ENCODE measurements around the gene PARVB.
A peak's percentile ranks its signal among the peaks of the same experiment; 100 is the strongest.

Gene PARVB

DNA sequence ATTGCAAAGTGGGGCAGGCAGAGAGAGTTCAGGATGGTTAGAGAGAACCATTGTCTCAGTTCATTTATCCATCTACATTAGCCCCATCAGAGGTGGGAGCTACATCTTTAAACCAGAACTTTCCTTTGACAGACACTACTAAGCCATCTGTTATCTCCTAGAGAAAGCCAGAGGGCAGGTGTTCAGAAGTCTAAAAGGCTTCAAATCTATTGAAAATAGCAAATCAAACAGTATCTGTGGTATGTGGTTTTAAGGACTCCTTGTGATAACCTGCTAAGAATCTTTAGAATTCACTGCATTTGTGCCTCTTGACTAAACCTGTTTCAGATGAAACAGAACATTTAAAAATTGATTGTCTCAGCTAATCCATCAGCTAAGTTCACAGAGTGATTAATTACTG lies 112.7 kb downstream of the PARVB start:
- no peak for DNase-seq (ENCODE audit: low spot score)

DNA sequence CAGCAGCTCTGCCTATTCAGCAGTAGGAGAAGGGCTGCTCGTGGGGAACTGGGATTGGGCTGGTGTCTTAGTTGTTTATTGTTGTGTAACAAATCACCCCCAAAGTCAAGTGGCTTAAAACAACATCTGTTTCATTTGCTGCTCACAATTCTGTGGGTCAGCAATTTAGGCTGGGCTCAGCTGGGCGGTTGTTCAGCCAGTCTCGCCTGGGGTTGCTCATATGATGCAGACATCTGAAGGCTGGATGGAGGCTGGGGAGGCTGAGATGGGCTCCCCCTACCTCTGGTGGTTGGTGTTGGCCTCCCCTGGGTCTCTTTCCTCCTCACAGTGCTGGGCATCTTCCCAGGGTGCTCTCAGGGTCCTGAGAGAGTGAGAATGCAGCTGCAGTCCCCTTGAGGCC lies 113.3 kb downstream of the PARVB start:
- DNase-seq (ENCODE audit: low spot score) = no peak

- DNase-seq (ENCODE audit: low spot score) = no peak
Measured at GRCh38 chr22:44139773-44140172, 115.7 kb downstream of the PARVB start.

- no peak for DNase-seq (ENCODE audit: low spot score)
Measured at GRCh38 chr22:44142421-44143104, 118.5 kb downstream of the PARVB start.

GRCh38 chr22:44143105-44143474 lies 119.0 kb downstream of the PARVB start:
- DNase-seq (ENCODE audit: low spot score) = no peak

GRCh38 chr22:44143579-44143978 lies 119.5 kb downstream of the PARVB start:
- DNase-seq (ENCODE audit: low spot score) = no peak

DNA sequence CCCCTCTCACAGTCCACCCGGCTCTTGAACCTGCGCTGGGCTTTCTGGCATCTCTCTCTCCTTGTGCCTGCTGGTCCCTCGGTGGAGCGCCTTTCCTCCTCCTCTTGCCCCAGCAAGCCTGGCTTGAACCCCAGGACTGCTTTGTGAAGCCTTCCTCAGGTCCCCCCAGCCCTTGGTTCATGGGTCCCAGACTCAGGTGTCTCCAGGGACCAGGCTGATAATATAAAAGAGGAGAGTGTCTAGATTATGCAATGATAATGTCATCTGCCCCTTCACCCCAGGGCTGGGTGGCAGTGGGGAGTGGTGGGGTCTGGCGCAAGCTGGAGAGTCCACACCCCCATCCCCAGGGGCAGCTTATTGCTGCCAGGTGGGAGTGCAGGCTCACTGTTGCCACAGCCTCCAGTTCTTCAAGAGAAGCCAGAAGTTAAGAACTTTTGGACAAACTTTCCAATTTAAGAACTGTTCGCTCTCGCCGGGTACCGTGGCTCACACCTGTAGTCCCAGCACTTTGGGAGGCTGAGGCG lies 120.0 kb downstream of the PARVB start:
- no peak for DNase-seq (ENCODE audit: low spot score)

- DNase-seq (ENCODE audit: low spot score) = no peak
Measured at GRCh38 chr22:44145544-44145943, 121.4 kb downstream of the PARVB start.

DNA sequence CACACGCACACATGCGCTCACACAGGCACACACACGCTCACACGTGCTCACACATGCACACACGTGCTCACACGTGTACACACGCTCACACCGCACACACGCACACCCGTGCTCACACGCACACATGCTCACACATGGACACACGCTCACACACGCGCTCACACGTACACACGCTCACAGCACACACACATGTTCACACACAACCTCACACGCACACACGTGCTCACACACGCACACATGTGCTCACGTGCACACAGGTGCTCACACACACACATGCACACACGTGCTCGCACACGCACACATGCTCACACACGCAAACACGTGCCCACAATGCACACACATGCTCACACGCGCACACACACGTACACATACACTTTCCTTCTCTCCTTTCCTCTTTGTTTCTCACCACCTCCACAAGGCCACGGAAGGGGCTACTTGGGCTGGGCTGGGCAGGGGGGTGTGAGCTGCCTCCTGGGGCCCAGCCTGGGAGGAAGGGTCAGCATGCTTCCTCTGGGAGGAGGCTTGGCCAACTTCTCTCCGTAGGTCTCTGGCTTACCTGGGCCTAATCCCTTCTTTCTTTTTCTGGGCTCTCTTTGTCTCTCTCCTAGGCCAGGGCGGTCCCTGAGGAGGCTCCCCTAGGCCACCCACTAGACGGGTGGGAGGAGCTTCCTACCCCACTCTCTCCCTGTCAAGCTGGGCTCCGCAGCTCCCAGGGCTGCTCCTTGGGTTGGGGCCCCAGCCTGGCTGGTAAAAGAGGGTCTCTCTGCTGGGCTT lies 122.2 kb downstream of the PARVB start:
- DNase-seq (ENCODE audit: low spot score) = no peak

DNA sequence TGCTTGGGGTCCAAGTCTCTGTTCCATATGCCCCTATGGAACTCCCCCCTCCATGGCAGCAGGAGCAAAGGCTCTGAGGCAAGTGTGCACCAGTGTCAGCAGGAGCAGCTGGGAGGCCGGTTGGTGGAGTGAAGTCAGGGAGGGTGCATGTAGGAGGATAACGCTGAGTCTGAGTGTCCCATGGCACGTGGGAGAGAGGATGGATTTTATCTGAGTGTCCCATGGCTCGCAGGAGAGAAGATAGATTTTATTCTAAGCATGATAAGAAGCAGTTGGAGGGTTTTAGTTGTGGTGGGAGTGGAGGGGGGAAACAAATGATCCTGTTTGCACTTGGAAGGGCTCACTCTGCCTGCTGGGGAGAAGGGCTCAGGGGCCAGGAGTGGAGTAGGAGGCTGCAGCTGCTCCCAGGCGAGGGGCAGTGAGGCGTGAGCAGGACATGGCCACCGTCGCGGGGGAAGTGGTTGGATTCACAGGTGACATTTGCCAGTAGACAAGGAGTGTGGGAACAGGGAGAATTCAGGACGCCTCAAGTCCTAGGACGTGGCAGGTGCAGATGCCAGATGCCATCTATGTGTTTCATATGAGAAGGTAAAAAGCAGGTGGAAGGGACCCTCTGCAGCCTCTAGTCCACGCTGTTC lies 123.0 kb downstream of the PARVB start:
- DNase-seq (ENCODE audit: low spot score) = no peak

- no peak for DNase-seq (ENCODE audit: low spot score)
Measured at GRCh38 chr22:44147821-44148574, 123.9 kb downstream of the PARVB start.

GRCh38 chr22:44151676-44152075 lies 127.6 kb downstream of the PARVB start:
- peak; percentile 92 for DNase-seq (ENCODE audit: low spot score)

DNA sequence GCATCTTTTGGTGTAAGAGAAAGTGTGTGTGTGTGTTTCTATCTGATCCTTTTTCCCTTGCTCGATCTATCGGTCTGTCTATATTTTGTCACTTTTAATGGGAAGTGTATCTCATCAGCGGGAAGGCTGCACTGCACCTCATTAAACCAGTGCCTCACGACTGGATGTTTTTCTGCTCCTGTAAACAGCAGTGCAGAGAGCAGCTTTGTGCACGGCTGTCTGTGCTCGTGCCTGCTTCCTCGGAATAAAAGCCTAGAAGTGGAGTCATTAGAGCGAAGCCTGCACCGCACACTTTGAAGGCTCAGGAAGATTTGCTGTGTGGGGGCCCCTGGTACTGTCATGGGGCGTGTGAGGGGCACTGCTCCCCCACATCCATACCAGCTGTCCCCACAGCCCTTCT lies 129.6 kb downstream of the PARVB start:
- DNase-seq (ENCODE audit: low spot score) = no peak

DNA sequence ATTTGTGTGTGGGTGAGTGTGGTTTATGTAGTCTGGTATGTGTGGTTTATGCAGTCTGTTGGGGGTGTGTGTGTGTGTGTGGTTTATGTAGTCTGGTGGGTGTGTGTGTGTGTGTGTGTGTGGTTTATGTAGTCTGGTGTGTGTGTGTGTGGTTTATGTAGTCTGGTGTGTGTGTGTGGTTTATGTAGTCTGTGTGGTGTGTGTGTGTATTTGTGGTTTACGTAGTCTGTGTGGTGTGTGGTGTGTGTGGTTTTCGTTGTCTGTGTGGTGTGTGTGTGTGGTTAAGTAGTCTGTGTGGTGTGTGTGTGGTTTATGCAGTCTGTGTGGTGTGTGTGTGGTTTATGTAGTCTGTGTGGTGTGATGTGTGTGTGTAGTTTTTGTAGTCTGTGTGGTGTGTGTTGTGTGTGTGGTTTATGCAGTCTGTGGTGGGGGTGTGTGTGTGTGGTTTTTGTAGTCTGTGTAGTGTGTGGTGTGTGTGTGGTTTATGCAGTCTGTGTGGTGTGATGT lies 130.4 kb downstream of the PARVB start:
- no peak for DNase-seq (ENCODE audit: low spot score)

- no peak for DNase-seq (ENCODE audit: low spot score)
Measured at GRCh38 chr22:44155115-44155514, 131.0 kb downstream of the PARVB start.

- no peak for DNase-seq (ENCODE audit: low spot score)
Measured at GRCh38 chr22:44157916-44158618, 134.0 kb downstream of the PARVB start.

DNA sequence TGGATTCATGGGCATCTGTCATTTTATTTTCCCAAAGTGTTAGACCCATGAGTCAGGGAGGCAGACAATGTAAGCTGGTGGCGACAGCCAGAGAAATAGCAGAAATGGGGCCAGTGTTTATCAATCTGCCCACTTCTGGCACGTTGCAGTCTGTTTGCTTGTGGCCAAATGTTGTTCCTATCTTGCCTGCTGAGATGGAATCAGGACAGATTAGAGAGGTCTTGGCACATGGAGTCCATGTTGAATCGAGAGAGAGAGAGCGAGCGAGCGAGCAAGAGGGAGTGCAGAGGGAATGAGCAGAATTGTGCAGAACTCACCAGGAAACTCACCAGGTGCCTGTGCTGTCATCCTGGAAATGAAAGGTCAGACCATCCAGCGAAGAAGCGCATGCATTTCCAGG lies 134.7 kb downstream of the PARVB start:
- no peak for DNase-seq (ENCODE audit: low spot score)

DNA sequence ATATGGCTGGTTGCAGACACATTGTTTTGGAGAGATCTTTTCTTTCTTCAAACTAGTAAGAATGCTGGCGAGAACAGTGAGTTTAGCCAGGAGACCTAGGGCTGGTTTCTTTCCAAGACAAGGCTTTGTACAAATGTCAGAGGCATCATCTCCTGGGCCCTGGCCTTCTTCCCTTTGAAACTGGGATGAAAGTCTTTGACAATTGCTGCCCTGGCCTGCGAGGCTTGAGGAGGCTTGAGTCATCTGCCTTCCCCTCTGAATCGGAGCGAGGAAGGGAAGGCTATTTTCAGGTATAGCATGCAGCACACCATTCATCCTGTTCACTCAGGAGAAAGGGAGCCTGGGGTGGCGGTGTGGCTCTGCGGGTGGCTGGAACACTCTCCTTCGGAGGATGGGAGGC lies 135.1 kb downstream of the PARVB start:
- DNase-seq (ENCODE audit: low spot score) = no peak

- DNase-seq (ENCODE audit: low spot score) = no peak
Measured at GRCh38 chr22:44159811-44160210, 135.7 kb downstream of the PARVB start.

DNA sequence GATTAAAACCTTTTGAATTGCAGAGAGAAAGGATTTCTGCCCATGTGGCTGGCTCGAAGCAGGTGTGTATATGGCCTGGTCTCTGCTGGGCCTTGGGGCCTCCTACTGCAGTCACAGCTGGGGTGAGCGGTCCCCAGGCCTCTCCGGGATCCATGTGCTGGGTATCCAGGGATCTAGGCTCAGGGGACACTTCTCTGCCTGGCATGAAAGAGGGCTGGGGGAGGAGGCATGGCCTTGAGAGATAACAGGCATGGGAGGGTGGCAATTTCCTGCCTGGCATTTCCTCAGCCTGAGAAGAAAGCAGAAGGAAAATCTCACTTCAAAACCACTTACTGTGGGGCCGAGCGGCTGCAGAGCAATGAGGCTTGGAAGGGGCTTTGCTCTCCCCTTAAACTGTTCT lies 136.3 kb downstream of the PARVB start:
- DNase-seq (ENCODE audit: low spot score) = no peak

- DNase-seq (ENCODE audit: low spot score) = no peak
Measured at GRCh38 chr22:44161673-44162072, 137.6 kb downstream of the PARVB start.

GRCh38 chr22:44162960-44163359 lies 138.9 kb downstream of the PARVB start:
- DNase-seq (ENCODE audit: low spot score) = no peak
